MM.1S (cell line): ENCODE data around the gene CBFA2T3.

Experiments
- DNase-seq: peaks from one replicate; pipeline ENCODE4 v3.0.0-alpha.2; 2015
- H2AFZ ChIP-seq: fragments of 300-600 bp; sonication (generic); 2 replicates; pipeline ENCODE4 v1.6.0; 2016; ENCODE audit warnings: antibody characterized with exemption, low read length
- H3F3A ChIP-seq: fragments of 300-600 bp; sonication (generic); 2 replicates; pipeline ENCODE4 v1.6.1; 2016; ENCODE audit warnings: mild to moderate bottlenecking, antibody characterized with exemption, low read length, moderate library complexity, mixed read lengths; ENCODE audit not compliant: insufficient read depth
- H3K27ac ChIP-seq: fragments of 300-600 bp; sonication (generic); 2 replicates; pipeline ENCODE4 v1.5.1; 2016; ENCODE audit warnings: mild to moderate bottlenecking, low read length
- H3K27me3 ChIP-seq: fragments of 300-600 bp; sonication (generic); replicated peaks from 2 replicates; pipeline ENCODE4 v1.6.0; 2016; ENCODE audit warnings: low read length; ENCODE audit not compliant: insufficient read depth
- H3K36me3 ChIP-seq: fragments of 300-600 bp; sonication (generic); replicated peaks from 2 replicates; pipeline ENCODE4 v1.6.1; 2016; ENCODE audit warnings: mild to moderate bottlenecking, low read length, mixed read lengths; ENCODE audit not compliant: insufficient read depth
- H3K4me1 ChIP-seq: fragments of 300-600 bp; sonication (generic); 2 replicates; pipeline ENCODE4 v1.6.1; 2016; ENCODE audit warnings: low read length, mixed read lengths
- H3K4me2 ChIP-seq: fragments of 300-600 bp; sonication (generic); 2 replicates; pipeline ENCODE4 v1.6.0; 2016; ENCODE audit warnings: low read depth, low read length
- H3K4me3 ChIP-seq: fragments of 300-600 bp; sonication (generic); 2 replicates; pipeline ENCODE4 v1.5.1; 2016; ENCODE audit warnings: low read length, mixed read lengths
- H3K79me2 ChIP-seq: fragments of 300-600 bp; sonication (generic); 2 replicates; pipeline ENCODE4 v1.6.1; 2016; ENCODE audit warnings: mixed run types, low read length, mixed read lengths
- H3K9ac ChIP-seq: fragments of 300-600 bp; sonication (generic); 2 replicates; pipeline ENCODE4 v1.6.1; 2016; ENCODE audit warnings: low read length, mixed read lengths
- H3K9me2 ChIP-seq: fragments of 300-600 bp; sonication (generic); replicated peaks from 2 replicates; pipeline ENCODE4 v1.6.1; 2016; ENCODE audit warnings: mild to moderate bottlenecking, low read length, mixed read lengths; ENCODE audit not compliant: insufficient read depth
- H3K9me3 ChIP-seq: fragments of 300-600 bp; sonication (generic); replicated peaks from 2 replicates; pipeline ENCODE4 v1.6.1; 2016; ENCODE audit warnings: mild to moderate bottlenecking, low read length, mixed read lengths; ENCODE audit not compliant: insufficient read depth
- H4K20me1 ChIP-seq: fragments of 300-600 bp; sonication (generic); 2 replicates; pipeline ENCODE4 v1.6.1; 2016; ENCODE audit warnings: mild to moderate bottlenecking, low read length, moderate library complexity, mixed read lengths; ENCODE audit not compliant: insufficient read depth
- EZH2 ChIP-seq: fragments of 300-600 bp; sonication (generic); optimal IDR thresholded peaks from 2 replicates; pipeline ENCODE3; 2017; ENCODE audit warnings: low read depth, mild to moderate bottlenecking, antibody characterized with exemption, low read length, mixed read lengths
- EZH2phosphoT487 ChIP-seq: fragments of 300-600 bp; sonication (generic); IDR thresholded peaks from 2 replicates; pipeline ENCODE4 v1.6.1; 2018; ENCODE audit warnings: antibody characterized with exemption, low read length
- TF ChIP-seq, protein P1 (sequence below): fragments of 300-600 bp; sonication (generic); IDR thresholded peaks from 2 replicates; pipeline ENCODE4 v1.5.1; 2016; ENCODE audit warnings: antibody characterized with exemption, low read length, mixed read lengths

The CBFA2T3 gene

DNA sequence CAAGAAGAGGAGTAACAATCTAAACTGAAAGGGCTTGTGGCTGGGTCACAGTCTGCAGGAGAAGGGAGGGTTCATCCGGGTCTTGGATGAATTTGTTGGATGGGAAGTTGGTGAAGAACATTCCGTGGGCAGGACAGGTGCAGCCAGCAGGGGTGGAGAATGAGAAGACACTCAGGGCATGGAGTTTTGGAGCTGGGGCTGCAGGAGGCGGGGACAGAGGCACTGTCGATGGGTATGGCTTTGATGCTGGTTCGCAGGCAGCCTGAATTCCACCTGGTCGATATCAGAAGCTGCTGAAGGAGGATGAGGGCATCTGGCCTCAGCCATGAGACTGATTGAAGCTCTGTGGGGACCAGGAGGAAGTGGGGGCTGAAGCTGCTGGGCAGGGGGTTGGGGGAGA is 36.1 kb upstream of the CBFA2T3 start:
- Histone ChIP-seq H3K79me2 (no peaks in the 10 kb centered on the region), H2AFZ (no peak overlapping the region), H3K9me2 (no peaks in the 10 kb centered on the region), H3K4me1 (no peaks in the 10 kb centered on the region), H4K20me1 (no peaks in the 10 kb centered on the region), H3K9me3 (no peaks in the 10 kb centered on the region), H3K27ac (no peak overlapping the region), H3F3A (no peaks in the 10 kb centered on the region), H3K36me3 (no peaks in the 10 kb centered on the region), H3K4me2 (no peak overlapping the region), H3K9ac (no peak overlapping the region), H3K27me3 (peaks cover 12% of the 10 kb centered on the region; the same call in 1 of the 2 replicates), H3K4me3 (no peak overlapping the region)
- TF ChIP-seq EZH2phosphoT487 (no peak), EZH2 (no peak)
- TF ChIP-seq, protein P1, sequence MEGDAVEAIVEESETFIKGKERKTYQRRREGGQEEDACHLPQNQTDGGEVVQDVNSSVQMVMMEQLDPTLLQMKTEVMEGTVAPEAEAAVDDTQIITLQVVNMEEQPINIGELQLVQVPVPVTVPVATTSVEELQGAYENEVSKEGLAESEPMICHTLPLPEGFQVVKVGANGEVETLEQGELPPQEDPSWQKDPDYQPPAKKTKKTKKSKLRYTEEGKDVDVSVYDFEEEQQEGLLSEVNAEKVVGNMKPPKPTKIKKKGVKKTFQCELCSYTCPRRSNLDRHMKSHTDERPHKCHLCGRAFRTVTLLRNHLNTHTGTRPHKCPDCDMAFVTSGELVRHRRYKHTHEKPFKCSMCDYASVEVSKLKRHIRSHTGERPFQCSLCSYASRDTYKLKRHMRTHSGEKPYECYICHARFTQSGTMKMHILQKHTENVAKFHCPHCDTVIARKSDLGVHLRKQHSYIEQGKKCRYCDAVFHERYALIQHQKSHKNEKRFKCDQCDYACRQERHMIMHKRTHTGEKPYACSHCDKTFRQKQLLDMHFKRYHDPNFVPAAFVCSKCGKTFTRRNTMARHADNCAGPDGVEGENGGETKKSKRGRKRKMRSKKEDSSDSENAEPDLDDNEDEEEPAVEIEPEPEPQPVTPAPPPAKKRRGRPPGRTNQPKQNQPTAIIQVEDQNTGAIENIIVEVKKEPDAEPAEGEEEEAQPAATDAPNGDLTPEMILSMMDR: no peak
- no peak for DNase-seq

DNA sequence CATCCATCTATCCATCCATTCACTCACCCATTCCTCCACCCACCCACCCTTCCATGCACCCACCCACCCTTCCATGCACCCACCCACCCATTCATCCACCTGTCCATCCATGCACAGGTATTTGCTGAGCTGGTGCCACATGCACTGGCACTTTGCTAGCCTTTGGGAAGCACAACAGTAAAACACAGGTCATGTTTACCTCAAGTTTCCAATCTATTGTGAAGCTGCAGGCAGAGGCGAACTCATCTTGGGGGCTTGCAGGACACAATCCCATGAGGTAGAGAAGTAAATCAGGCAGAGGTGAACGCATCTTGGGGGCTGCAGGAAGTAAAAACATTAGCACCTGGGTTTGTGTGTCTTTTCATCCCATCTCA is 35.6 kb upstream of the CBFA2T3 start:
- Histone ChIP-seq H3K9me3 (no peaks in the 10 kb centered on the region), H3F3A (no peaks in the 10 kb centered on the region), H3K27me3 (0 out of 2 replicates have a peak, but pooled peaks cover 6% of the 10 kb centered on the region), H4K20me1 (no peaks in the 10 kb centered on the region), H3K27ac (no peak overlapping the region), H3K9ac (no peak overlapping the region), H2AFZ (no peak overlapping the region), H3K4me3 (no peak overlapping the region), H3K9me2 (no peaks in the 10 kb centered on the region), H3K36me3 (no peaks in the 10 kb centered on the region), H3K4me1 (no peaks in the 10 kb centered on the region), H3K4me2 (no peak overlapping the region), H3K79me2 (no peaks in the 10 kb centered on the region)
- no peak for TF ChIP-seq EZH2
- TF ChIP-seq EZH2phosphoT487: no peak
- TF ChIP-seq, protein P1: no peak
- DNase-seq: no peak

DNA sequence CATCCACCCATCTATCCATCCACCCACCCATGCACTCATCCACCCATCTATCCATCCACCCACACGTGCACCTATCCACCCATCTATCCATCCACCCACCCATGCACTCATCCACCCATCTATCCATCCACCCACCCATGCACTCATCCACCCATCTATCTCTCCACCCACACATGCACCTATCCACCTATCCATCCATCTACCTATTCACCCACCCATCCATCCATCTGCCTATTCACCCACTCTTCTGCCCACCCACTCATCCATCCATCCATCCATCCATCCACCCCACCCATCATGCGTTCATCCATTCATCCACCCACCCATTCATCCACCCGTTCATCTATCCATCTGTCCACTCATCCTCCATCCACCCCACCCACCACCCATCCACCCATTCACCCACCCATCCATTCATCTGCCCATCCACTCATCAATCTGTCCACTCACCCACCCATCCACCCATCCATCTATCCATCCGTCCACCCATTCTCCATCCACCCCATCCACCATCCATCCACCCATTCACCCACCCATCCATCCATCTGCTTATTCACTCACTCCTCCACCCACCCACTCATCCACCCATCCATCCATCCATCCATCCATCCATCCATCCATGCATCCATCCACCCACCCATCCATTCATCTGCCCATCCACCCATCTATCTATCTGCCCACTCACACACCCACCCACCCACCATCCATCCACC is 35.1 kb upstream of the CBFA2T3 start:
- no peaks in the 10 kb centered on the region for H3K4me1 ChIP-seq
- TF ChIP-seq EZH2: no peak
- no peak for TF ChIP-seq EZH2phosphoT487
- TF ChIP-seq, protein P1: no peak
- no peak overlapping the region for H3K9ac ChIP-seq
- H3K79me2 ChIP-seq: no peaks in the 10 kb centered on the region
- H3K4me2 ChIP-seq: no peak overlapping the region
- H3K27ac ChIP-seq: no peak overlapping the region
- no peak overlapping the region for H2AFZ ChIP-seq
- no peaks in the 10 kb centered on the region for H4K20me1 ChIP-seq
- no peaks in the 10 kb centered on the region for H3K36me3 ChIP-seq
- H3F3A ChIP-seq: no peaks in the 10 kb centered on the region
- H3K4me3 ChIP-seq: no peak overlapping the region
- H3K27me3 ChIP-seq: 0 out of 2 replicates have a peak, but pooled peaks cover 6% of the 10 kb centered on the region
- no peak for DNase-seq
- H3K9me2 ChIP-seq: no peaks in the 10 kb centered on the region
- no peaks in the 10 kb centered on the region for H3K9me3 ChIP-seq
